ENCODE measurements around the gene LANCL3.
"Not testable (repeated sequence)": the region's sequence is repeated elsewhere in the genome, so short reads cannot be mapped to it uniquely, and the experiment has no call there.

- not testable (repeated sequence) for TF ChIP-seq CTCF (conservative IDR thresholded peaks at IDR 0.05 in 1 of 2, IDR thresholded peaks at IDR 0.05 in 1 of 2; ENCODE audit: extremely low read depth in 1 of 2, insufficient read depth in 1 of 2, low read depth in 1 of 2, low read length in 2 of 2); EZH2 (IDR thresholded peaks at IDR 0.05; ENCODE audit: borderline replicate concordance, low read length)
These were observed at the start of gene LANCL3 for GRCh38 chrX:37571426-37572107.

Measured in mammary epithelial cell (primary cell).